ENCODE results near the gene AADACL4. TPM values are rescaled to one million over a fixed set of nuclear protein-coding genes. Genes with fewer than 3 reads are reported as not detected.

Gene AADACL4
- total and polyA plus RNA-seq, 5 donors from 2014 or later: not detected

- peaks cover 9% of the 10 kb centered on the region for H3K27me3 Mint-ChIP-seq
- H3K4me1 Mint-ChIP-seq: peaks cover 1 to 22% (median 7%) of the 10 kb centered on the region in 4 donors
- Histone ChIP-seq H3K4me1 (ENCODE audit: control insufficient read depth, insufficient read depth, low read length, poor library complexity, severe bottlenecking) (peaks cover 7% of the 10 kb centered on the region), H3K36me3 (ENCODE audit: control insufficient read depth, insufficient read depth, low read length) (no peaks in the 10 kb centered on the region), H3K4me3 (ENCODE audit: low read depth, low read length) (no peak overlapping the region), H3K27ac (ENCODE audit: insufficient read depth, low read length, poor library complexity, severe bottlenecking) (no peak overlapping the region), H3K27me3 (ENCODE audit: control insufficient read depth, insufficient read depth, low read length) (no peaks in the 10 kb centered on the region), H3K9me3 (ENCODE audit: control insufficient read depth in 2 of 2, low read length in 2 of 2) (no peaks in the 10 kb centered on the region)
- H3K36me3 Mint-ChIP-seq: no peaks in the 10 kb centered on the region
- no peaks in the 10 kb centered on the region for H3K9me3 Mint-ChIP-seq
- DNase-seq: no peak
- ATAC-seq (ENCODE audit: low read depth in 2 of 2): no peak
- no peak overlapping the region for H3K27ac Mint-ChIP-seq
- no peak overlapping the region for H3K4me3 Mint-ChIP-seq
These were observed 18.6 kb upstream of the AADACL4 start for GRCh38 chr1:12625276-12625675.

DNA sequence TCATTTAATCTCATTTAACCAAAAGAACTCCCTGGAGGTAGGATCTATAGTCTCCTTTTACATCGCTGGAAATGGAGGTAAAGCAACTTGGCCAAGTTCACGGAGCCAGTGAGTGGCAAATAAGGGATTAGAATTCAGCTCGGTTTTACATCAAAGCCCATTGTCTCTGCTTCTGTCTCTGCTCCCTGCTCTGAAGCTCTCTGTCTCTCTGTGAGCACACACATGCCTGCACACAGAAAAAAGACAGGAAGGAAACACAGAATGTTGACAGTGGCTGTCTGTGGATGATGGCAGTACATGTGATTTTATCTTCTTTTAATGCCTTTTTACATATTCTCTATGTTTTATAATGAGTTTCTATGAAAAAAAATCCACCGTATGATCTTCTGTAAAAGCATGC, 17.0 kb upstream of the AADACL4 start:
- no peak overlapping the region for H3K4me3 ChIP-seq (ENCODE audit: low read depth, low read length)
- DNase-seq: no peak
- Mint-ChIP-seq H3K4me1 (peaks cover 0 to 14% (median 6%) of the 10 kb centered on the region in 4 donors), H3K4me3 (peak overlapping the region in 1 of 4 donors; percentile 16), H3K27ac (no peak overlapping the region), H3K36me3 (no peaks in the 10 kb centered on the region), H3K9me3 (no peaks in the 10 kb centered on the region), H3K27me3 (peaks cover 8% of the 10 kb centered on the region)
- H3K36me3 ChIP-seq (ENCODE audit: control insufficient read depth, insufficient read depth, low read length): no peaks in the 10 kb centered on the region
- no peaks in the 10 kb centered on the region for H3K4me1 ChIP-seq (ENCODE audit: control insufficient read depth, insufficient read depth, low read length, poor library complexity, severe bottlenecking)
- no peaks in the 10 kb centered on the region for H3K9me3 ChIP-seq (ENCODE audit: control insufficient read depth in 2 of 2, low read length in 2 of 2)
- ATAC-seq (ENCODE audit: low read depth in 2 of 2): no peak
- H3K27me3 ChIP-seq (ENCODE audit: control insufficient read depth, insufficient read depth, low read length): no peaks in the 10 kb centered on the region
- no peak overlapping the region for H3K27ac ChIP-seq (ENCODE audit: insufficient read depth, low read length, poor library complexity, severe bottlenecking)

DNA sequence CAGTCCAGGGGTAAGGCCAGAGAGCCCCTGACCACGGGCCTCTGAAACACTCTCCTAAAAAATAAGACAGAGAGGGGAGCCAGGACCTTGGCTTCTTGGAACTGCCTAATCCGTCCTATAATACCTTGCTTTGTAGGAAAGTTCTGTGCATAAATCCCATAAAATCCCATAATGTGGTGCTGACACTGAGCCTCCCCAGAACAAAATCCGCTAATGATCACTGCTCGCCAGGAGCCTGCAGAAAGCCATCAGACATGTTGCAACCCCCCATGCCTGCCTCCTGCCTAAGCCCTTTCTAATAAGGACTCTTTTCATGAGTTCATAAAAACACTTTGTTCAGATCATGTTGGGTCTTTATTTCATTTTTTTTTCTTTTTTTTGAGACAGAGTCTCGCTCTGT, 16.6 kb upstream of the AADACL4 start:
- H3K4me1 ChIP-seq (ENCODE audit: control insufficient read depth, insufficient read depth, low read length, poor library complexity, severe bottlenecking): no peaks in the 10 kb centered on the region
- ATAC-seq (ENCODE audit: low read depth in 2 of 2) (no peak), DNase-seq (no peak)
- H3K27me3 ChIP-seq (ENCODE audit: control insufficient read depth, insufficient read depth, low read length): no peaks in the 10 kb centered on the region
- H3K36me3 ChIP-seq (ENCODE audit: control insufficient read depth, insufficient read depth, low read length): no peaks in the 10 kb centered on the region
- no peaks in the 10 kb centered on the region for H3K36me3 Mint-ChIP-seq
- no peak overlapping the region for H3K4me3 ChIP-seq (ENCODE audit: low read depth, low read length)
- H3K9me3 ChIP-seq (ENCODE audit: control insufficient read depth in 2 of 2, low read length in 2 of 2): no peaks in the 10 kb centered on the region
- peaks cover 0 to 14% (median 6%) of the 10 kb centered on the region in 4 donors for H3K4me1 Mint-ChIP-seq
- H3K27ac Mint-ChIP-seq: no peak overlapping the region
- H3K9me3 Mint-ChIP-seq: no peaks in the 10 kb centered on the region
- H3K27me3 Mint-ChIP-seq: peaks cover 5% of the 10 kb centered on the region
- H3K4me3 Mint-ChIP-seq: no peak overlapping the region
- no peak overlapping the region for H3K27ac ChIP-seq (ENCODE audit: insufficient read depth, low read length, poor library complexity, severe bottlenecking)

DNA sequence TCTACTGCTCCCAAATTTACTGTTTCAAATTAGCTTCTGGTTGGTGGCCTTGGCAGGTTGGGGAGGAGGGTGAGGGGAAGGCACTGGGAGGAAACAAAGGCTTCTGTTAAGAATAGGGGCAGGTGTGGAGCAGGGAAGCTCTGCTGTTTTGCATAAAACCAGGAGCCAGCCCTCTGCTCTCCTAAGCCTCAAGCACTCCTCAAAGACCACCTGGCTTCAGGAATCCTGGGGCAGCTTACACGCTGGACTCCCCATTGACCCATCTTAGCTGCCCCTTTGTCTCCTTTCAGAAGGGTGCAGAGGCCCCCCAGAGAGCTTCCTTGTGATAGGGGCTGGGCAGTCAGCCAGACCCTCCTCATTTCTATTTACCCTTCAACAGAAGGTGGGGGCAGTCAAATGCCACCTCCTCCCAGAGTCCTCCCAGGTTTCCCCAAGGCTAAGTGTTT, 14.4 kb upstream of the AADACL4 start:
- H3K9me3 Mint-ChIP-seq: no peaks in the 10 kb centered on the region
- H3K27ac Mint-ChIP-seq: no peak overlapping the region
- no peak overlapping the region for H3K27ac ChIP-seq (ENCODE audit: insufficient read depth, low read length, poor library complexity, severe bottlenecking)
- no peaks in the 10 kb centered on the region for H3K27me3 ChIP-seq (ENCODE audit: control insufficient read depth, insufficient read depth, low read length)
- H3K4me1 Mint-ChIP-seq: peaks cover 0 to 19% (median 9%) of the 10 kb centered on the region in 4 donors
- H3K4me1 ChIP-seq (ENCODE audit: control insufficient read depth, insufficient read depth, low read length, poor library complexity, severe bottlenecking): no peaks in the 10 kb centered on the region
- no peaks in the 10 kb centered on the region for H3K9me3 ChIP-seq (ENCODE audit: control insufficient read depth in 2 of 2, low read length in 2 of 2)
- no peaks in the 10 kb centered on the region for H3K36me3 ChIP-seq (ENCODE audit: control insufficient read depth, insufficient read depth, low read length)
- ATAC-seq (ENCODE audit: low read depth in 2 of 2) (no peak), DNase-seq (no peak)
- H3K27me3 Mint-ChIP-seq: peaks cover 4% of the 10 kb centered on the region
- H3K4me3 Mint-ChIP-seq: no peak overlapping the region
- H3K4me3 ChIP-seq (ENCODE audit: low read depth, low read length): no peak overlapping the region
- no peaks in the 10 kb centered on the region for H3K36me3 Mint-ChIP-seq

- Histone ChIP-seq H3K4me3 (ENCODE audit: low read depth, low read length) (no peak overlapping the region), H3K27me3 (ENCODE audit: control insufficient read depth, insufficient read depth, low read length) (no peaks in the 10 kb centered on the region), H3K27ac (ENCODE audit: insufficient read depth, low read length, poor library complexity, severe bottlenecking) (no peak overlapping the region), H3K9me3 (ENCODE audit: control insufficient read depth in 2 of 2, low read length in 2 of 2) (no peaks in the 10 kb centered on the region), H3K4me1 (ENCODE audit: control insufficient read depth, insufficient read depth, low read length, poor library complexity, severe bottlenecking) (no peaks in the 10 kb centered on the region), H3K36me3 (ENCODE audit: control insufficient read depth, insufficient read depth, low read length) (no peaks in the 10 kb centered on the region)
- H3K27me3 Mint-ChIP-seq: peaks cover 4% of the 10 kb centered on the region
- ATAC-seq (ENCODE audit: low read depth in 2 of 2) (no peak), DNase-seq (no peak)
- peaks cover 0 to 2% (median 0%) of the 10 kb centered on the region in 7 donors for H3K9me3 Mint-ChIP-seq
- H3K4me1 Mint-ChIP-seq: peaks cover 0 to 21% (median 9%) of the 10 kb centered on the region in 4 donors
- H3K36me3 Mint-ChIP-seq: no peaks in the 10 kb centered on the region
- no peak overlapping the region for H3K4me3 Mint-ChIP-seq
- H3K27ac Mint-ChIP-seq: no peak overlapping the region
These were observed 13.7 kb upstream of the AADACL4 start for GRCh38 chr1:12629985-12630760.

- no peak overlapping the region for H3K27ac ChIP-seq (ENCODE audit: insufficient read depth, low read length, poor library complexity, severe bottlenecking)
- no peaks in the 10 kb centered on the region for H3K9me3 ChIP-seq (ENCODE audit: control insufficient read depth in 2 of 2, low read length in 2 of 2)
- ATAC-seq (ENCODE audit: low read depth in 2 of 2): no peak
- Mint-ChIP-seq H3K4me1 (peaks cover 0 to 21% (median 9%) of the 10 kb centered on the region in 4 donors), H3K9me3 (peaks cover 0 to 3% (median 0%) of the 10 kb centered on the region in 7 donors), H3K27me3 (peaks cover 4% of the 10 kb centered on the region), H3K4me3 (no peak overlapping the region), H3K27ac (no peak overlapping the region), H3K36me3 (no peaks in the 10 kb centered on the region)
- H3K4me3 ChIP-seq (ENCODE audit: low read depth, low read length): no peak overlapping the region
- H3K36me3 ChIP-seq (ENCODE audit: control insufficient read depth, insufficient read depth, low read length): no peaks in the 10 kb centered on the region
- no peaks in the 10 kb centered on the region for H3K27me3 ChIP-seq (ENCODE audit: control insufficient read depth, insufficient read depth, low read length)
- no peak for DNase-seq
- no peaks in the 10 kb centered on the region for H3K4me1 ChIP-seq (ENCODE audit: control insufficient read depth, insufficient read depth, low read length, poor library complexity, severe bottlenecking)
These were observed 12.8 kb upstream of the AADACL4 start for GRCh38 chr1:12630946-12631530.

DNA sequence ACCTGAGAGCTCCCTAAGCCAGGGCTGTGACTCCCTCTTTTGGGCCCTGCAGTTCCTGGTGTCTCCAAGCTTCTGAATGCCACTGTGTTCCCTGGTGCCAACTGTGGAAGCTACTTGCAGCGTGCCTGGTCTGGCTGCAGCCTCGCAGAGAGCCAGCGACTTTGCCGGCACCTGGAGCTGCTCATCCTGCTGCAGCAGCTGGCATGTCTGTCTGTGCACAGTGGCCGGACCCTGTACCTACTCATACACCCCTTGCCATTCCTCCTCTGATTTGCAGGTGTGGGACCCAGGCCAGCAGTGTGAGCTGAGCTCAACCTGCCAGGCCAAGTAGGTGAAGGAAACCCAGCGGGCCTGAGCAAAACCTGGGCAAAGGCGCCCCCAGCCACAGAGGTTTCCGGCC, 12.3 kb upstream of the AADACL4 start:
- Mint-ChIP-seq H3K27ac (peak overlapping the region in 1 of 3 donors; percentile 37), H3K36me3 (no peaks in the 10 kb centered on the region), H3K4me1 (peaks cover 0 to 19% (median 9%) of the 10 kb centered on the region in 4 donors), H3K9me3 (peaks cover 0 to 3% (median 0%) of the 10 kb centered on the region in 7 donors), H3K27me3 (peaks cover 4% of the 10 kb centered on the region), H3K4me3 (no peak overlapping the region)
- no peak overlapping the region for H3K27ac ChIP-seq (ENCODE audit: insufficient read depth, low read length, poor library complexity, severe bottlenecking)
- no peaks in the 10 kb centered on the region for H3K4me1 ChIP-seq (ENCODE audit: control insufficient read depth, insufficient read depth, low read length, poor library complexity, severe bottlenecking)
- no peaks in the 10 kb centered on the region for H3K27me3 ChIP-seq (ENCODE audit: control insufficient read depth, insufficient read depth, low read length)
- DNase-seq: no peak
- no peaks in the 10 kb centered on the region for H3K9me3 ChIP-seq (ENCODE audit: control insufficient read depth in 2 of 2, low read length in 2 of 2)
- no peak for ATAC-seq (ENCODE audit: low read depth in 2 of 2)
- H3K4me3 ChIP-seq (ENCODE audit: low read depth, low read length): no peak overlapping the region
- H3K36me3 ChIP-seq (ENCODE audit: control insufficient read depth, insufficient read depth, low read length): no peaks in the 10 kb centered on the region
